Omental fat pad (tissue), 4 donors: Measurements from ENCODE around the gene DPEP3. TPM values are rescaled to one million over a fixed set of nuclear protein-coding genes. Genes with fewer than 3 reads are reported as not detected.

Experiments
- ATAC-seq: fragments of 150-250 bp; one replicate; pipeline ENCODE4 v1.9.1; 2016; ENCODE audit warnings: mild to moderate bottlenecking, moderate library complexity; ENCODE audit not compliant: low FRiP score
- DNase-seq: peaks from one replicate; pipeline ENCODE4 v3.0.0-alpha.2; 2019; ENCODE audit warnings: low spot score
- total RNA-seq, 4 donors: library from RNA; depleted of rRNA; stranded (reverse); fragments of >200 nt; gene quantifications; one replicate each; pipeline ENCODE4 v1.1.0, GENCODE V29; 2016
- TF ChIP-seq, protein P1 (sequence below), 3 donors: fragments of 450-650 bp; IDR thresholded peaks; one replicate each; pipeline ENCODE4 v1.5.1; 2016 to 2017; ENCODE audit warnings: antibody characterized with exemption in 3 of 3, mild to moderate bottlenecking in 3 of 3, moderate library complexity in 2 of 3

The DPEP3 gene
- total RNA-seq, 4 donors from 2014 or later: 0.24 to 0.63 TPM; not detected in 2

DNA sequence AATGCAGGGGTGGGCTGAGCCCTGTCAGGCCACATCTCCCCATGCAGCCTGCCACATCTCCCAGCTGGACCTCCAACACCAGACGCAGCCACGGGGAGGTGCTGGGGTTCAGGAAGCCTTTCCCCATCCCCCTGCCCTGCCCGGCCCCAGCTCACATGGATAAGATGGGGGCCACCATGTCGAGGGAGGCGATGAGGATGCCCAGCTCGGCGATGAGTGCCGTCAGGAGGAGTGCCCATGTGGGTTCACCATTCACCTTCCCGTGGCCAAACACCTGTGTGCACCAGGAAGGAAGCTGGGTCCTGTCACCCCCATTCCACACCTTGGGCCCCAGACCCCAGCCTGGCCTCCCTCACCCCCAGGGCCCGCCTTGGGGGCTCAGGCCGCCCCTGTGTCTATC, 30.7 kb downstream of the DPEP3 start:
- DNase-seq (no peak), ATAC-seq (no peak)
- TF ChIP-seq, protein P1, sequence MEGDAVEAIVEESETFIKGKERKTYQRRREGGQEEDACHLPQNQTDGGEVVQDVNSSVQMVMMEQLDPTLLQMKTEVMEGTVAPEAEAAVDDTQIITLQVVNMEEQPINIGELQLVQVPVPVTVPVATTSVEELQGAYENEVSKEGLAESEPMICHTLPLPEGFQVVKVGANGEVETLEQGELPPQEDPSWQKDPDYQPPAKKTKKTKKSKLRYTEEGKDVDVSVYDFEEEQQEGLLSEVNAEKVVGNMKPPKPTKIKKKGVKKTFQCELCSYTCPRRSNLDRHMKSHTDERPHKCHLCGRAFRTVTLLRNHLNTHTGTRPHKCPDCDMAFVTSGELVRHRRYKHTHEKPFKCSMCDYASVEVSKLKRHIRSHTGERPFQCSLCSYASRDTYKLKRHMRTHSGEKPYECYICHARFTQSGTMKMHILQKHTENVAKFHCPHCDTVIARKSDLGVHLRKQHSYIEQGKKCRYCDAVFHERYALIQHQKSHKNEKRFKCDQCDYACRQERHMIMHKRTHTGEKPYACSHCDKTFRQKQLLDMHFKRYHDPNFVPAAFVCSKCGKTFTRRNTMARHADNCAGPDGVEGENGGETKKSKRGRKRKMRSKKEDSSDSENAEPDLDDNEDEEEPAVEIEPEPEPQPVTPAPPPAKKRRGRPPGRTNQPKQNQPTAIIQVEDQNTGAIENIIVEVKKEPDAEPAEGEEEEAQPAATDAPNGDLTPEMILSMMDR (IDR thresholded peaks at IDR 0.05): no peak

GRCh38 chr16:67948015-67948414, 32.3 kb downstream of the DPEP3 start:
- TF ChIP-seq, protein P1 (IDR thresholded peaks at IDR 0.05): no peak
- DNase-seq (no peak), ATAC-seq (no peak)

DNA sequence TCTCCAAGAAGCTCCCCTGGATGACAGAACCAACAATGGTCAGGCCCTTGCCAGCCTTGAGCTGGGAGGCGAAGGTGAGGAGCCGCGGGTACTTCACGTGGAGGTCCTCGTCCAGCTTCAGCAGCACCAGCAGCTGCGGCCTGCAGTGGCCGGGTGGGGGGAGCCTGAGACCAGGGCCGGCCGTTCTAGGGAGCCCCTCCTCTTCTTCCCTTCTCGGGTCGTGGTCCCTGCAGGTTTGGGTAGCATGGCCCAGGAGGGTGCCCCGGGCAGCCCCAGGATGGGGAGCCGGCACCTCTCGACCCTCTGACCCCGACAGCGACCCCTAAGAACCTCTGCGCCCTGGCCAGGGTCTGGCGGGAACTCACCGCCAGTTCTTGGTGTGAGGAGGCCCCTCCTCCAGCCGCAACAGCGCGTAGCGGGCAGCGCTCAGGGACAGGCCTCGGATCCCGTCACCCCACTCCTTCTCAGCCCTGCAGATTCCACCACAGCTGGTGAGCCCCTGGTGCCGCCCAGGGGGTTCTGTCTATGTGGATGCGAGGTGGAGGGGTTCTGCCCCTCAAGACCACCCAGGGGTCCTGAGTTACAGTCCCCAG, 33.2 kb downstream of the DPEP3 start:
- no peak for ATAC-seq
- TF ChIP-seq, protein P1 (IDR thresholded peaks at IDR 0.05): no peak

GRCh38 chr16:67946128-67946569, 34.1 kb downstream of the DPEP3 start:
- TF ChIP-seq, protein P1 (IDR thresholded peaks at IDR 0.05): no peak
- no peak for ATAC-seq
- DNase-seq: no peak

More for the DNA sequence above, 33.2 kb downstream of the DPEP3 start:
- DNase-seq: no peak

GRCh38 chr16:67945392-67945933, 34.8 kb downstream of the DPEP3 start:
- no peak for ATAC-seq
- no peak for DNase-seq
- TF ChIP-seq, protein P1 (IDR thresholded peaks at IDR 0.05): no peak

DNA sequence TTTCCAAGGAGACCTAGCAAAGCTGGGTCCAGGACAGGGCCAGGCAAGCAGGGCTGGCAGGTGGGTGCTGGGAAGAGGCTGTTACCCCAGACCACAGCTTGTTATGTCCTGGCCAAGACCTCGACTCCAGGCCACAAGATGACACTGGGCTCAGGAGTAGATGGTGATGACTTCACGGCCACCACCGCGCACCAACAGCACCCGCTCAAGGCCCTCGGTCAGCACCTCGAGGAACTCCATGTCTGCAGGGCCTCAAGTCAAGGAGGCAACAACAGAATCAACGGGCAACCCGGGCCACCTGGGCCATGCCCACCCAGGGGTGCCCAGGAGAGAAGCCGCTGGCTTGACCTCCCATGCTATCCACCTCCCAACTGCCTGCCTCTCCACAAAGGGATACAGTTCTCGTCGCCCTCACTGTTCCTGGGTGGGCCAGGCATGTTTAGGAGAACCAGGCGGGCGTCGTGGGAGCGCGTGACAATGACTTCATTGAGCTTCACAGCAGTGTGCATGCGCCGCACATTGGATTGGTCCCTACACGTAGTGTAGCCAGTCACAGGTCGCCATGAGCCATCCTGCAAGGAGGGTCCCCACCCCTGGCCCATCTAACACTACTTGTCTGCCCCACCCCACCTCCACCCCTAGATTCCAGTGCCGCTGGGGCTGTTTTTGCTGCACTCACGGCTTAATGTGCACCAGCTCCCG, 35.5 kb downstream of the DPEP3 start:
- TF ChIP-seq, protein P1 (IDR thresholded peaks at IDR 0.05): no peak
- no peak for DNase-seq
- no peak for ATAC-seq
